GM19452 (cell line): ENCODE results near the gene TBX1.

Experiments used
- ATAC-seq: cut with Tn5 transposase; IDR thresholded peaks from one replicate; pipeline ENCODE4 v1.9.1; 2021; ENCODE audit not compliant: unreplicated experiment

TBX1 gene

DNA sequence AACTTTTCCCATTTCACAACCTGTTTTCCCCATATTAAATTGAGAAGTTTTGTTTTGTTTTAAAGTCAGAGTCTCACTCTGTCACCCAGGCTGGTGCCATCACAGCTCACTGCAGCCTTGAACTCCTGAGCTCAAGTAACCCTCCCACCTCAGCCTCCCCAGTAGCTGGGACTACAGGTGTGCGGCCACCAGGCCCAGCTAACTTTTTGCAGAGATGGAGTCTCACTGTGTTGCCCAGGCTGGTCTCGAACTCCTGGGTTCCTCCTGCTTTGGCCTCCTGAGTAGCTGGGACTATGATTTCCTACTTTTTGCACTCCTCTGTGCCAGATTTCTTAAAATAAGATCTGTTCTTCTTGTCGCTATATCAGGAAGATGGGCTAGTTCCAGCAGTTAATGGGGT, 49.2 kb downstream of the TBX1 start:
- ATAC-seq: no peak

DNA sequence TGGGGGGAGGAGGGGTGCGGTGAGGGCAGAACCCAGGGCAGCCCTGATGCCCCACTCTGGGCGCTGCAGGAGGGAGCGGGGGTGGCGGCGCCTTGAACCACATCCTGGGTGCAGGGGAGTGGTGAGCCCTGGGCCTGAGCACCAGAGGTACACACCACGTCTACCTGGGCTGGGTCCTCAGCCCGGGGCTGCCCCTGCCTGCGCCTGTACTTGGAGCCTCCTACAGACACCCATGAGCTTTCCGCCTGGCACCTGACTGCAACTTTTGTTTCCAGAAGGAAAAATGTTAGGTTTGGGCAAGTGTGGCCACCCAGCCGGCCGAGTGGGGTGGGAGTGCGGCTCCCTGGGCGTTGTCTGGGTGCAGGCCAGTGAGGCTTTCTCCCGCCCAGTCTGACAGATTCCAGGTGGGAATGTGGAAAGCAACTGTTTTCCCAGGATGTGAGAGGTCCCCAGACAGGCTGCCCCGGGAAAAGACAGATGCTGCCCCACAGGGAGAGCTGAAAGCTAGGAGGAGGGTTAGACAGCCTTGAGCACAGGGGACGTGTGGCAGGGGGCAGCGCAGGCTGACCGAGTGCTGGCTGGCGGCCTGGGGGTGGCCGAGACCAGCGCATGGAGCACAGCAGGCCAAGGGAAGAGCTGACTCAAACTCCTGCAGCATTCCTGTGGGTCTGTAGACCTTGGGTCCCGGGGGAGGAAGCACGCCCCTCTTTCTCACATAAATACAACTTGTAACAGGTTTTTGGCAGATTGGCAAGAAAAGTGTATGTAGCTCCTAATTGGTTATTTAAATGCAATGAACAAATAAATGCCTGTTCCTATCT, 50.0 kb downstream of the TBX1 start:
- ATAC-seq: no peak

DNA sequence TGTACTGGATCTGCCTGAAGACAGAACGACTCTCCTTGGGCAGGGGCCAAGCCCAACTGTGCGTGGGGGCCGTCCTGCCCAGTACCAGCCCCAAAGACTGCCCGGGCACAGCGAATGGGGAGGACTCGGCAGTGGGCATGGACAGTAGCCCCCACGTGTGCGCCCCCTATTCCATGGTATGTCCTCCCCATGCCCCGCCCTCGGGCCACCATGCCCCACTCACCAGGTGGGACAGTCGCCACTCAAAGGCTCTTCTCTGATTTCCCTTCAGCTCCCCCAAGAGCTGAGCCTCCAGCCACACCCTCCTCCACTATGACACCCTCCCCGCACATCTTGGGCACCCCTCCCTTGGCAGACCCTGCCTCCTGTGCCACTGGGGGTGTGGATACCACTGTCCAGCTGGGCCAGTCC, 50.6 kb downstream of the TBX1 start:
- no peak for ATAC-seq

DNA sequence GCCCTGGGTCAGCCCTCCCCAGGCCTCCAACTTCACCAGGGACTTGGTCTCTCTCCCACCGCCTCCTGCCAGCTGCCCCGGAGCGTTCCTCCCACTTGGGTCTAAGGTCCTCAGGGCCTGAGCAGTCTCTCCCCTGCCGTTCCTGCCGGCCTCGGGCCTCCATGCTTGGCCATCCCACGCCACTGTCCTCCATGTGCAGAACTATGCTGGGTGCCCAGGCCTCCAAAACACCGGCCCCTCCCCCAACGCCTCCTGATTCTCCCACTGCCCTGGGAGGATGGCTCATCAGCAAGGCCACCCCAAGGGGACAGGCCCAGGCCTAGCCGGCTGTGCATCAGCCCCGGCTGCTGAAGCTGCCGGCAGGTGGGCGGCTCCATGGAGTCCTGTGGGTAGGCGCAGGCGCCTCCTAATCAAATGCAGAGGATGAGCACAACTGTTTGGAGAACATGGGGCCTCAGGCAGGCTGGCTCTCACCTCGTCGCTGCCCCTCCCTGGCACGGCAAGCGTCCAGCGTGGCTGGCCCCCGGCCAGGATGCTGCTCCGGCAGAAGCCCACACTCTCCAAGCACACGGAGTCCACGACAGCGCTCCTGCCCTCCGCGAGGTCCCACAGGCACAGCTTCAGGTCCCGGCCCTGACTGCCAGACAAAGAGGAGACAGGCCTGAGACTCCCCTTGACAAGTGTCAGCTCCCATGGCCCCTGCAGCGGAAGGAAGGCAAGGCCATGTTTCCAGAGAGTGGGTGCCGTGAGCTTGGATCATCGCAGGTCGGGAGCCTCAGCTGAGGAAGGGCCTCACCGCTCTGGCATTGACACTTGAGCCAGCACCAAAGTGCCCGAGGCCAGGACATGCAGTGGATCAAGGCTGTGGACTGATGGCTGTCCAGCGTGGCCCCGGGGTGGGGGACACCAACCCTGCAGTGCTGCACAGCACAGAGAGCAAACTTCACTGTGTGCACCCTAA, 51.5 kb downstream of the TBX1 start:
- ATAC-seq: no peak

DNA sequence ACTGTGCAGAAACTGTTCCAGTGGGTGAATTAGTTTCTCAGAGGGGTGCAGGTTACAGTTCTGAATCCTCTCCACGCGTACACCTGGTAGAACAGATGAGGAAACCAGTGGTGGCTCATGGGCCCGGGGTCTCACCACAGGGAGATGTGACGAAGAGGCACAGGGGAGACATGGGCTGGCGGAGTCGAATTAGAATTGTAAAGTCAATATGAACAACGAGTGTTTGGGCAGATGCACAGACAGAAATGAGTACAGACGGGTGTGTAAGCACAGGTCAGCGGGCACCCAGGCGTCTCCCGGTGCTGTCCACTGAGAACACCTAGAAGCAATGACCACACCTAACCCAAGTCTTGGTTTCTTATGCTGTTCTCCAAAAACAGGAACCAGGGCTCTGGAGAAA, 52.3 kb downstream of the TBX1 start:
- no peak for ATAC-seq

DNA sequence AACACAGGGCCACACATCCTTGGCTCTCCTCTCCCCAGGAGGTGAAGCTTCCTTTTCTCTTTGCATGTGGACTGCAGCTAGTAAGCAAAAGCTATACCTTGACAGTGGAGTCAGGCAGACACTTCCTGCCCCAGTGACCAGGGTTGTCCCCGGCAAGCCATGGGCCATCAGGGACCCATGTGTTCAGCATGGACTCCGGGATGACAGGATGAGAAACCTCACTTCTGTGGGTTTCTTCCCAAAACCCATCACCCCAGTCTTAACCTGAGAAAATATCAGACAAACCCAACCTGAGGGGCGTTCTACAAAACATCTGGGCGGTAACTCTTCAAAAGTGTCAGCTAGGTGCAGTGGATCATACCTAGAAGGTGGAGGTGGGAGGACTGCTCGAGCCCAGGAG, 53.9 kb downstream of the TBX1 start:
- no peak for ATAC-seq

DNA sequence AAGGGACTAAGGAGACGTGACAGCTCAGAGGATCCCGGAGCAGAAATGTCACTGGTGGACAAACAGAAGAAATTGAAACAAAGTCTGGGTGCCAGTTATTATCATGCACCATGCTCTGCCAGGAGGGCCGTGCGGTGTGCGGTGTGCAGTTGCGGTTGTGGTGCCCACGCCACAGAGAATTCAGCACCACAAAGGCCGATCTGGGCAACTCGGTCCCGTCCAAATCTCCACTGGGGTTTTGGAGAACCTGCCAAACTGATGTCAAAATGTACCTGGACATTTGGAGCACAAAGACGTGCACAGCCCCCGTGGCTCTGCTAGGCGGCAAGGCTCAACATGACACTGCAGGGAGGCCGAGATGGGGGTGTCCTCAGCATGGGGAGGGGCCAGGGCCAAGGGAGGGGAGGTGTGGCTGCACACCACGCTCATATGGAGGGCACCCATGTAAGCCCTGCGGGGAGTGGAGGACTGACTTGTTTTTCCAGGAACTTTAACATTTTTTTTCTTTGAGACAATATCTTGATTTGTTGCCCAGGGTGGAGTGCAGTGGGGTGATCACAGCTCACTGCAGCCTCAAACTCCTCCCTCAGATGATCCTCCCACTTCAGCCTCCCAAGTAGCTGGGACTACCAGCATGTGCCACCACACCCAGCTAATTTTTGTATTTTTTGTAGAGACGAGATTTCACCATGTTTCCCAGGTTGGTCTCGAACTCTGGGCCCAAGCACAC, 54.7 kb downstream of the TBX1 start:
- ATAC-seq: no peak

DNA sequence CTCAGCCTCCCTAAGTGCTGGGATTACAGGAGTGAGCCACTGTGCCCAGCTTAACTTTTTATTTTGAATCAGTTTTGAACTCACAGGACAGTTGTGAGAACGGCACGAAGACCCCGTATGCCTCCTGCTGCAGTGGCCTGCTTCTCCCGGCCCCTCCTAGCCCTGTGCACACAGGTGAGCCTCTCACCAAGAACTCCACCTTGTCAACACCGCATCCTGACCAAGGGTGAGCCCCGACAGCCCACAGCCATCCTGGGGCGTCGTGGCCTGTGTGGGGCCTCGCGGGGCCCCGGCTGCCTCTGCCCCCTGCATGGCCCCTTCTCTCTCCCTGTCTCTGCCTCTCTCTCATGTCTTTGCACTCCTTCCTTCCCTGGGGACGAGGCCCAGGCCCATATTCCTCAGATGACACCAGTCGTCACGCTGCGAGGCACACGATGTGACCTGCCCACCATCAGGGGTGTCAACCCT, 55.3 kb downstream of the TBX1 start:
- ATAC-seq: no peak

DNA sequence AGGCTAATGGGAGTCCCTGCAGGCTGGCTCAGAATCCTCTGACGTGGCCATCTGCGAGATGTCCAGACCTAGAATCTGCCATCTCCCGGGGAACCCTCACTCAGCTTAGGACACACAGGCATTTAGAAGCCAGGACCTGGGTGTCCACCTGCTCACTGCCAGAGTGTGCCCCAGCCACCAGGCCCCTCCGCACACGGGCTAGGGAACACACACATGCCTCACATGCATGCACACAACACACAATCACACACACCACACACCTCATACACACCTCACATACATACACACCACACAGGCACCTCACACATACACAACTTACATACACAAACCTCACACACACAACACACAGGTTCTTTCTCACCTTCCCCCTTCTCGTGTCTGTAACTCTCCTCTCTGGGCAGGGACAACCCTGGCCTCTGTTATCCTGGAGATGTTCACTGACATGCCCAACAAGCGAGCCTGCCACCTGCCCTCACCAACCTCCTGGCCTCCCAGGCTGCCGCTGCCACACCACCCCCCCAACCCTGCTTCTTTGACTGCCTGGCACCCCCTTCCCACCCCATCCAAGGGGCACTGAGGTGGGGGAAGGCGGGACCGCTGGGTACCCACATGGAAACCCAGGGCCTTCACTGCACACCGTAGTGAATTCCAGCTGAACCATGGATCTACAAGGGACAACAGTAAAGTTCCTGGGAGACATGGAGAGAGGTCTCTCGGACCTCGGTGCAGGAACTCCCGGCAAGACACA, 56.0 kb downstream of the TBX1 start:
- no peak for ATAC-seq
